Lung (tissue), 16 donors: ENCODE measurements around the gene APCDD1. TPM values are rescaled to one million over a fixed set of nuclear protein-coding genes. Genes with fewer than 3 reads are reported as not detected.
A peak's percentile ranks its signal among the peaks of the same experiment; 100 is the strongest.

Experiments
- ATAC-seq: fragments of 200-7000 bp; cut with Tn5 transposase; one replicate; pipeline ENCODE4 v1.9.1; 2020; ENCODE audit warnings: moderate number of reproducible peaks; ENCODE audit not compliant: insufficient read depth, low FRiP score
- DNase-seq, 3 donors: peaks; one replicate each; pipeline ENCODE4 v3.0.0-alpha.2; 2013 to 2017
- H3K27ac ChIP-seq, 2 donors: one replicate each; pipeline ENCODE4 v1.5.1; 2013; ENCODE audit warnings: mild to moderate bottlenecking in 2 of 2, moderate library complexity in 2 of 2, control low read depth in 1 of 2, inconsistent platforms in 1 of 2, low read depth in 1 of 2, low read length in 1 of 2
- H3K27me3 ChIP-seq, 3 donors: one replicate each; pipeline ENCODE4 v1.5.1; 2013; ENCODE audit warnings: low read length in 2 of 3; ENCODE audit not compliant: control insufficient read depth in 3 of 3, insufficient read depth in 3 of 3
- H3K36me3 ChIP-seq, 4 donors: one replicate each; pipeline ENCODE4 v1.5.1; 2013; ENCODE audit warnings: low read length in 4 of 4, mild to moderate bottlenecking in 1 of 4, moderate library complexity in 1 of 4; ENCODE audit not compliant: control insufficient read depth in 4 of 4, insufficient read depth in 4 of 4
- H3K4me1 ChIP-seq, 5 donors: one replicate each; pipeline ENCODE4 v1.5.1; 2013; ENCODE audit warnings: low read length in 5 of 5, mild to moderate bottlenecking in 2 of 5, moderate library complexity in 1 of 5; ENCODE audit not compliant: control insufficient read depth in 5 of 5, insufficient read depth in 5 of 5
- H3K4me3 ChIP-seq: one replicate; pipeline ENCODE4 v1.5.1; 2013; ENCODE audit warnings: mild to moderate bottlenecking, control low read depth, moderate library complexity
- H3K9ac ChIP-seq, 2 donors: one replicate each; pipeline ENCODE4 v1.5.1; 2013; ENCODE audit warnings: low read length in 2 of 2, control low read depth in 1 of 2; ENCODE audit not compliant: insufficient read depth in 1 of 2
- H3K9me3 ChIP-seq, 4 donors: one replicate each; pipeline ENCODE4 v1.5.1; 2013; ENCODE audit warnings: low read length in 3 of 4, mild to moderate bottlenecking in 1 of 4, moderate library complexity in 1 of 4; ENCODE audit not compliant: control insufficient read depth in 4 of 4, insufficient read depth in 3 of 4
- WGBS, 2 donors: extraction: QIAGEN DNeasy Blood & Tissue Kit; methylation state at CpG; one replicate each; pipeline ENCODE4 v1.1.7; 2013; 5-methylcytosine and 5-hydroxymethylcytosine counted together
- long read RNA-seq, 5 donors: transcript quantifications; one replicate each; lab custom pipeline, GENCODE V29; 2026
- polyA plus RNA-seq, 2 donors: library from polyadenylated mRNA; stranded (reverse); fragments of 200-250 nt; gene quantifications; one replicate each; pipeline ENCODE4 v1.2.1, GENCODE V29; 2013
- total RNA-seq, 2 donors: library from RNA; depleted of rRNA in 1 of 2; stranded (reverse); fragments of >200 nt in 1 of 2; gene quantifications; one replicate each; pipeline ENCODE4 v1.2.1, GENCODE V29; 2014 to 2021
- TF ChIP-seq, protein P1 (sequence below): IDR thresholded peaks from 2 replicates; pipeline ENCODE4 v1.5.1; 2012; ENCODE audit warnings: mild to moderate bottlenecking; ENCODE audit errors: control extremely low read depth, extremely low read depth
- donor health status: control.
- donor health status: control.
- donor health status: Bipolar disorder and iron deficiency.
- donor health status: healthy.
- donor health status: DM: yes; HTN: yes; CAD: no.

The APCDD1 gene
- total RNA-seq (10 to 100 TPM; 46.1 to 77.4 TPM), polyA plus RNA-seq (10 to 100 TPM in 1 of 2 donors, 1 to 10 TPM in 1; 6.8 to 12.5 TPM)
- long read RNA-seq, donor 1, transcript APCDD1-201 (5 exons, 3,809 nt) = major isoform, 30 of 43 reads
- long read RNA-seq, donor 1, partial matches to known transcripts = 13 of 43 reads
- long read RNA-seq, donor 1, other reads (novel, unspliced or antisense) = 0 of 43 reads
- long read RNA-seq, donor 2, transcript APCDD1-201 (5 exons, 3,809 nt) = major isoform, 7 of 7 reads
- long read RNA-seq, donor 2, partial matches to known transcripts = 0 of 7 reads
- long read RNA-seq, donor 2, other reads (novel, unspliced or antisense) = 0 of 7 reads
- long read RNA-seq, donor 3, transcript APCDD1-201 (5 exons, 3,809 nt) = major isoform, 7 of 21 reads
- long read RNA-seq, donor 3, partial matches to known transcripts = 14 of 21 reads
- long read RNA-seq, donor 3, other reads (novel, unspliced or antisense) = 0 of 21 reads
- long read RNA-seq, donor 4, partial matches to known transcripts = 10 of 12 reads
- long read RNA-seq, donor 4, other reads (novel, unspliced or antisense) = 0 of 12 reads
- long read RNA-seq, donor 5, transcript APCDD1-201 (5 exons, 3,809 nt) = major isoform, 28 of 114 reads
- long read RNA-seq, donor 5, partial matches to known transcripts = 85 of 114 reads
- long read RNA-seq, donor 5, other reads (novel, unspliced or antisense) = 0 of 114 reads

DNA sequence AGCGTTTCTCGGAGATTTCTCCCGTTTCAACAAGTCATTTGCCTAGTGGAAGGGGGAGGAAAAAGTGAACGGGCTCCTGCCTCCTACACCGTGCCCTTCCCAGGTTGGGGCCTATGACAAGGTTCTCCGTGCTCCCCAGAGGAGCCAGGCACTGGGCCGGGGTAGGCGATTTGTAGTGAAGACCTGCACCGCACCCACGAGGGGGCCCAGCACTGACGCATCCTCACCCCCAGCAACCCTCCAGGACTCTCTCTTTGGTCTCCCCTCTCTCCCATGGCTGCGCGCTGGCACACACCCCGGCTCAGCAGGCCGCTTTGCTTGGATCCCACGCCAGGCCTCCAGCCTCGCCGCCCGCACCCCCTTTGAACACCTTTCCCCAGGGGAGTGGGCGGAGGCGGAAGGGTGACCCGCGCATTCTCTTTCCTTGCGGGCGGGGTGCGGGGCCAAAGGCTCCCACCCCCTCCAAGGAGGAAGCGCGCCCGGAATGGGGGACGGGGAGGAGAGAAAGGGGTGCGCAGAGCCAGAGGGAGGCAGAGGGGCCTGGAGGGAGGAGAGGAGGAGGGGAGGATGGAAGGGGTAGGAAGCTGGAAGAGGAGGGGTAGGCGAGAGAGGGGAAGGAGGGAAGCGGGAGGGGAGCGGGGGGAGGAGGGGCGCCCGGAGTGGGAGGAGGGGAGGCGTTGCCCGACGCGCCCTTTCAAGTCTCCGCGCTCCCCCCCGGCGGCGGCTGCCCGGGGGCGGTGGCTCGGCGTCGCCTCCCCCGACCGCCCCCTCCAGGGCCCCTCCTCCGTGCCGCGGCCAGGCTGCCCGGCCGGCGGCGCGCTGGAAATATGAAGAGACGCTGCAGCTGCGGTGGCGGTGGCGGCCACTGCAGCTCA lies at the start of gene APCDD1:
TSS of gene APCDD1 (plus strand) at position 830 of the 875 bp plus-strand sequence. CDS start 347 bp downstream, outside the sequence.
- H3K9me3 ChIP-seq = no peaks in the 10 kb centered on the region
- DNase-seq (peak; percentile 93 to 97 (median 95)), ATAC-seq (peak; percentile 76)
- peak within 1 kb of the TSS; percentile 55 for H3K4me3 ChIP-seq
- peaks cover 0 to 46% (median 22%) of the 10 kb centered on the region in 5 donors for H3K4me1 ChIP-seq
- WGBS, 2 donors = 15 to 41% methylated on average over 32 to 64 of the region's 64 CpGs
- peak within 1 kb of the TSS; percentile 65 to 81 for H3K9ac ChIP-seq
- no peaks in the 10 kb centered on the region for H3K36me3 ChIP-seq
- no peaks in the 10 kb centered on the region for H3K27me3 ChIP-seq
- TF ChIP-seq, protein P1, sequence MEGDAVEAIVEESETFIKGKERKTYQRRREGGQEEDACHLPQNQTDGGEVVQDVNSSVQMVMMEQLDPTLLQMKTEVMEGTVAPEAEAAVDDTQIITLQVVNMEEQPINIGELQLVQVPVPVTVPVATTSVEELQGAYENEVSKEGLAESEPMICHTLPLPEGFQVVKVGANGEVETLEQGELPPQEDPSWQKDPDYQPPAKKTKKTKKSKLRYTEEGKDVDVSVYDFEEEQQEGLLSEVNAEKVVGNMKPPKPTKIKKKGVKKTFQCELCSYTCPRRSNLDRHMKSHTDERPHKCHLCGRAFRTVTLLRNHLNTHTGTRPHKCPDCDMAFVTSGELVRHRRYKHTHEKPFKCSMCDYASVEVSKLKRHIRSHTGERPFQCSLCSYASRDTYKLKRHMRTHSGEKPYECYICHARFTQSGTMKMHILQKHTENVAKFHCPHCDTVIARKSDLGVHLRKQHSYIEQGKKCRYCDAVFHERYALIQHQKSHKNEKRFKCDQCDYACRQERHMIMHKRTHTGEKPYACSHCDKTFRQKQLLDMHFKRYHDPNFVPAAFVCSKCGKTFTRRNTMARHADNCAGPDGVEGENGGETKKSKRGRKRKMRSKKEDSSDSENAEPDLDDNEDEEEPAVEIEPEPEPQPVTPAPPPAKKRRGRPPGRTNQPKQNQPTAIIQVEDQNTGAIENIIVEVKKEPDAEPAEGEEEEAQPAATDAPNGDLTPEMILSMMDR = no peak
- peak within 1 kb of the TSS; percentile 49 to 85 for H3K27ac ChIP-seq

DNA sequence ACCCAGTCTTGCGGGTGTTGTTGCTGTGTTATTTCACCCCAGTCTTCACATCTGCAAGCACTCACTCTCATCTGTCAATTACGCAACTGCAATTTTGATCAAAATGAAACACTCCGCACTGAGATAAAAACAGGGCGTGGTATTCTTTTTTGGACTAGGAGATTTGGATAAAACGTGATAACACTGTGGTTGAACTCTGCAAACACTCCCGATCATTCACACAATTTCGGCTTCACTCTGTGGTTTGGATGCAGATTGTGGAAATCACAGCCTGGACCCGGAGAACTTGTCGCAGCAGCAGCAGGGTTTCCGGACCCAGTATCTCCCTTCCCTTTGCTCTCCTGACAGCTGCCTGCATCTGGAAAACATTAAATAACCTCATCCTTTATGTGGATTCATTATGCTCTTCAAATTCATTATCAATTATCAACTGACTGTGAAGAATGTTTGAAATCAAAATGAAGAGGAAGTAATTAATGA lies 49.4 kb upstream of the APCDD1 start:
- Histone ChIP-seq H3K4me1 (peaks cover 0 to 54% (median 31%) of the 10 kb centered on the region in 5 donors), H3K9me3 (no peaks in the 10 kb centered on the region), H3K4me3 (no peak overlapping the region), H3K36me3 (no peaks in the 10 kb centered on the region), H3K27me3 (no peaks in the 10 kb centered on the region), H3K27ac (no peak overlapping the region), H3K9ac (no peak overlapping the region)
- DNase-seq (peak; percentile 69 to 91 (median 87)), ATAC-seq (no peak)
- 65 to 75% methylated on average over 10 of the region's 10 CpGs for WGBS, 2 donors
- TF ChIP-seq, protein P1 = no peak

DNA sequence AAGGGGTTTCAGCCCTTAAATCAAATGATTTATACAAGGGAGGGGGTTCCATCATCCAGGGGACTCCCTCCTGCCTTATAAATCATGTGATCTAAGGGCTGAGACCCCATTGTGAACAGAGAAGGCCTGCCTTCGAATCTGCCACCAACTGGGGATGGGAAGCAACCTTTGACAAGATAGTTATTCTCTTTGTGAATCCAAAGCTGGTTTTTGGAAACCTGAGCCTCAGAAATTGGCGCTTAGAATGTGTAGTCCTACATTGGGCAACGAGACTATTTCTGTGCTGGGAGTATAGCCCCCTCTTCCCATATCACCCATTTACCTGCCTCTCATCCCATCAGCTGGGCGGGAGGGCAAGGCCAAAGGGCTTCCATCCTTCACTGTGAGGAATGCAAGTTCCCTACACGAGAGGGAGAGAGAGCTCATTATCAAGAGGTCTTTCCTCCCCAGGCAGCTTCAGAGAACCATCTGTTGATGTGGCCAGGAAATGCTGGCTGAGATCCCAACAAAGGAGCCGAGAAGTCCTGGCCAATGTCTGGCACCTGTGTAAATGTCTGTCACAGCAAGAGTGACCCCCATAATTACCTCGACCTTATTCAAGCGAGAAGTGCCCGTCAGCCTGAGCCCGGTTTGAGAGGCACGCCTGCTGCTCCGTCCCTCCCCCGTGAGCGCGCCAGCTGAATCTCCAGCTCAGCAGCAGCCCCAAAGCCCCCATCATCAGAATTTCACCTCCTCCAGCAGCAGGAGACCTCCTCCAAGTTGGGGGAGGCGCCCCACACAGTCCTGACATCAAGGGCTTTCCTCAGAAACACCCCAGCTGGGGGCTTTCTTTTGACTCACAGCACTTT lies 48.4 kb upstream of the APCDD1 start:
- no peak overlapping the region for H3K9ac ChIP-seq
- ATAC-seq = no peak
- H3K36me3 ChIP-seq = no peaks in the 10 kb centered on the region
- no peak overlapping the region for H3K27ac ChIP-seq
- TF ChIP-seq, protein P1 = no peak
- WGBS, 2 donors = 62 to 68% methylated on average over 16 of the region's 16 CpGs
- peaks cover 0 to 49% (median 25%) of the 10 kb centered on the region in 5 donors for H3K4me1 ChIP-seq
- H3K27me3 ChIP-seq = no peaks in the 10 kb centered on the region
- DNase-seq = peak; percentile 38 to 70 (median 59)
- H3K9me3 ChIP-seq = no peaks in the 10 kb centered on the region
- no peak overlapping the region for H3K4me3 ChIP-seq
